Islet of Langerhans (tissue), 1 donor: ENCODE measurements around the gene PPT1.

ENCODE experiments used
- FAIRE-seq: peaks from one replicate; lab custom pipeline; 2011; peaks lifted over from hg19 to GRCh38; lab: Jason Lieb, UNC

Gene PPT1

GRCh38 chr1:40024671-40025070, 72.4 kb downstream of the PPT1 start:
- FAIRE-seq: no peak

GRCh38 chr1:40023379-40023944, 73.6 kb downstream of the PPT1 start:
- no peak for FAIRE-seq
